PFSK-1 (cell line): ENCODE results near the gene NKX1-2.

Source experiments
- POLR2AphosphoS5 ChIP-seq: IDR thresholded peaks from 2 replicates; pipeline ENCODE4 v1.6.1; 2012; ENCODE audit warnings: low read depth, mild to moderate bottlenecking, control low read depth, low read length, moderate library complexity
- TAF1 ChIP-seq: IDR thresholded peaks from 2 replicates; pipeline ENCODE4 v1.6.1; 2012; ENCODE audit warnings: low read length, control low read depth, borderline replicate concordance; ENCODE audit not compliant: insufficient read depth

GRCh38 chr10:124481717-124482116 lies 31.9 kb upstream of the NKX1-2 start:
- TF ChIP-seq POLR2AphosphoS5 = no peak
- TF ChIP-seq TAF1 = no peak
